ENCODE data around the gene TMBIM4.

The TMBIM4 gene

GRCh38 chr12:66141299-66141698, 28.5 kb downstream of the TMBIM4 start:
- Histone ChIP-seq H3K9me2 (replicated peaks; ENCODE audit: control insufficient read depth, low read length) (no peaks in the 10 kb centered on the region), H3K36me3 (ENCODE audit: control insufficient read depth, low read length) (peaks cover 96% of the 10 kb centered on the region), H3K4me3 (ENCODE audit: low read length) (no peak overlapping the region), H3K27ac (ENCODE audit: low read depth, low read length) (no peak overlapping the region), H4K20me1 (ENCODE audit: control insufficient read depth, insufficient read depth, low read depth, low read length) (no peaks in the 10 kb centered on the region), H3F3A (ENCODE audit: control insufficient read depth, insufficient read depth) (0 out of 2 replicates have a peak, but pooled peaks cover 5% of the 10 kb centered on the region), H3K4me1 (ENCODE audit: control insufficient read depth, low read length) (peaks cover 6% of the 10 kb centered on the region), H3K79me2 (ENCODE audit: control insufficient read depth, low read length) (peaks cover 3% of the 10 kb centered on the region), H3K4me2 (ENCODE audit: low read length) (no peak overlapping the region), H3K27me3 (ENCODE audit: control insufficient read depth, low read length) (no peaks in the 10 kb centered on the region), H3K9me3 (ENCODE audit: control insufficient read depth, insufficient read depth, low read length) (peaks cover 30% of the 10 kb centered on the region)
- TF ChIP-seq, protein P1, sequence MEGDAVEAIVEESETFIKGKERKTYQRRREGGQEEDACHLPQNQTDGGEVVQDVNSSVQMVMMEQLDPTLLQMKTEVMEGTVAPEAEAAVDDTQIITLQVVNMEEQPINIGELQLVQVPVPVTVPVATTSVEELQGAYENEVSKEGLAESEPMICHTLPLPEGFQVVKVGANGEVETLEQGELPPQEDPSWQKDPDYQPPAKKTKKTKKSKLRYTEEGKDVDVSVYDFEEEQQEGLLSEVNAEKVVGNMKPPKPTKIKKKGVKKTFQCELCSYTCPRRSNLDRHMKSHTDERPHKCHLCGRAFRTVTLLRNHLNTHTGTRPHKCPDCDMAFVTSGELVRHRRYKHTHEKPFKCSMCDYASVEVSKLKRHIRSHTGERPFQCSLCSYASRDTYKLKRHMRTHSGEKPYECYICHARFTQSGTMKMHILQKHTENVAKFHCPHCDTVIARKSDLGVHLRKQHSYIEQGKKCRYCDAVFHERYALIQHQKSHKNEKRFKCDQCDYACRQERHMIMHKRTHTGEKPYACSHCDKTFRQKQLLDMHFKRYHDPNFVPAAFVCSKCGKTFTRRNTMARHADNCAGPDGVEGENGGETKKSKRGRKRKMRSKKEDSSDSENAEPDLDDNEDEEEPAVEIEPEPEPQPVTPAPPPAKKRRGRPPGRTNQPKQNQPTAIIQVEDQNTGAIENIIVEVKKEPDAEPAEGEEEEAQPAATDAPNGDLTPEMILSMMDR (IDR thresholded peaks at IDR 0.05; ENCODE audit: low read depth, low read length, poor library complexity, severe bottlenecking): no peak
- TF ChIP-seq EZH2phosphoT487 (IDR thresholded peaks at IDR 0.05; ENCODE audit: borderline replicate concordance, low read length): no peak

DNA sequence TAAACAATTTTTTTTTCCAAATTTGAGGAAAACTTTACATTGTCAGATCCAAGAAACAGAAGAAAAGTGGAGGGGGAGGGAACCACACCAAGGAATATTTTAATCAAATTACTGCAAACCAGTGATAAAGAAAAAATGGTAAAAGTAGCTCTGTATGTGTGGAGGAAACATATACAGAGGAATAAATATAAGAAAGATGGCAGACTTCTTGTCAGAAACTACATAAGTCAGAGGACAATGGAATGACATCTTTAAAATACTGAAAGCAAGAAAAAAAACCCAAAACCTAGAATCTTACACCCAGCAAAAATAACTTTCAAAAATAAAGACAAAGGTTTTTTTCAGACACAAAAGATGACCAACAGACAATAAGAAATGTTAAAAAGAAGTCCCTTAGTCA, 29.1 kb downstream of the TMBIM4 start:
- no peak overlapping the region for H3K4me3 ChIP-seq (ENCODE audit: low read length)
- H3K36me3 ChIP-seq (ENCODE audit: control insufficient read depth, low read length): peaks cover 94% of the 10 kb centered on the region
- H3F3A ChIP-seq (ENCODE audit: control insufficient read depth, insufficient read depth): 0 out of 2 replicates have a peak, but pooled peaks cover 5% of the 10 kb centered on the region

GRCh38 chr12:66139328-66139727, 30.5 kb downstream of the TMBIM4 start:
- TF ChIP-seq, protein P1 (IDR thresholded peaks at IDR 0.05; ENCODE audit: low read depth, low read length, poor library complexity, severe bottlenecking): no peak
- TF ChIP-seq EZH2phosphoT487 (IDR thresholded peaks at IDR 0.05; ENCODE audit: borderline replicate concordance, low read length): no peak
- Histone ChIP-seq H3K4me2 (ENCODE audit: low read length) (no peak overlapping the region), H3K4me1 (ENCODE audit: control insufficient read depth, low read length) (no peaks in the 10 kb centered on the region), H3K27me3 (ENCODE audit: control insufficient read depth, low read length) (no peaks in the 10 kb centered on the region), H3K9me2 (replicated peaks; ENCODE audit: control insufficient read depth, low read length) (no peaks in the 10 kb centered on the region), H3F3A (ENCODE audit: control insufficient read depth, insufficient read depth) (0 out of 2 replicates have a peak, but pooled peaks cover 5% of the 10 kb centered on the region), H4K20me1 (ENCODE audit: control insufficient read depth, insufficient read depth, low read depth, low read length) (no peaks in the 10 kb centered on the region), H3K27ac (ENCODE audit: low read depth, low read length) (no peak overlapping the region), H3K79me2 (ENCODE audit: control insufficient read depth, low read length) (peaks cover 3% of the 10 kb centered on the region), H3K36me3 (ENCODE audit: control insufficient read depth, low read length) (peaks cover 80% of the 10 kb centered on the region), H3K4me3 (ENCODE audit: low read length) (no peak overlapping the region), H3K9me3 (ENCODE audit: control insufficient read depth, insufficient read depth, low read length) (peaks cover 30% of the 10 kb centered on the region)

More for the DNA sequence above, 29.1 kb downstream of the TMBIM4 start:
- Histone ChIP-seq H3K79me2 (ENCODE audit: control insufficient read depth, low read length) (peaks cover 3% of the 10 kb centered on the region), H3K9me2 (replicated peaks; ENCODE audit: control insufficient read depth, low read length) (no peaks in the 10 kb centered on the region), H3K27ac (ENCODE audit: low read depth, low read length) (no peak overlapping the region), H3K4me2 (ENCODE audit: low read length) (no peak overlapping the region), H3K4me1 (ENCODE audit: control insufficient read depth, low read length) (peaks cover 6% of the 10 kb centered on the region), H3K27me3 (ENCODE audit: control insufficient read depth, low read length) (no peaks in the 10 kb centered on the region), H3K9me3 (ENCODE audit: control insufficient read depth, insufficient read depth, low read length) (peaks cover 30% of the 10 kb centered on the region), H4K20me1 (ENCODE audit: control insufficient read depth, insufficient read depth, low read depth, low read length) (no peaks in the 10 kb centered on the region)
- TF ChIP-seq, protein P1 (IDR thresholded peaks at IDR 0.05; ENCODE audit: low read depth, low read length, poor library complexity, severe bottlenecking): no peak
- no peak for TF ChIP-seq EZH2phosphoT487 (IDR thresholded peaks at IDR 0.05; ENCODE audit: borderline replicate concordance, low read length)

All from DOHH2 (cell line).